HTR-8/SVneo (cell line): ENCODE measurements around the gene MUCL3.
A peak's percentile ranks its signal among the peaks of the same experiment; 100 is the strongest.

Experiments
- DNase-seq: peaks from one replicate; pipeline ENCODE4 v3.0.0; 2011; ENCODE audit warnings: low spot score, mixed read lengths; ENCODE audit not compliant: insufficient read length
- FAIRE-seq: peaks from 2 replicates; lab custom pipeline; 2011; peaks lifted over from hg19 to GRCh38; lab: Jason Lieb, UNC

Gene MUCL3

DNA sequence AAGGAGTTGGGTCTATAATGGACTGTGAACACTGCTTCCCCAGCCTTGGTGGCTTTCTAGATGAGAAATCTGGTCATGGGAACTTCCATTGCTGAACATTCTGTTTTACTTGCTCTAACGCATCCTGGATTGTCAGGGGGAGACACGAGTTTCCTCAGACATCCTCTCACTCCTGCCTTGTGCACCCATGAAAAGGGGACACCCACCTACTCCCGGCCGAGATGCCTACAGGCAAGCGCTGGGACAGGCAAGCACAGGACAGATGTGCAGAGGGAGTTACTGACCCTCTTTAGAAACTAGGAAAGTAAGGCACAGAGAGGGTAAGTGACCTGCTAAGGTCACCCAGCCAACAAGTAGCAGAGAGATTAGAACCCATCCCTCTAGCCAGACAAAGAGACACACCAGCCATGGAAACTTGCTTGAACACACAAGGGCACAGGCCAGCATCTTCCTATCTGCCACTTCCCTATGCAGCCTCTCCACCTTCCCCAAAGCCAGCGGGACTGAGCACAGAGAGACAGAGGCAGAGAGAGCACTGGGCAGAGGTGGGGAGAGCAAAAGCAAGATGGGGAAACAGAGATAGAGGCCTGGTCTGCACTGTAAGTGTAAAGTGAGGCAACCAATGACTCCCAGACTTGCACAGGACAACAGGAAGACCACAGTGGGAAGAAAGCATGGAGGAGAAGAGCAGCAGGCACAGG lies 8.0 kb upstream of the MUCL3 start:
- FAIRE-seq (no peak), DNase-seq (no peak)

GRCh38 chr6:30935018-30935417 lies 5.8 kb upstream of the MUCL3 start:
- no peak for DNase-seq
- FAIRE-seq = no peak

DNA sequence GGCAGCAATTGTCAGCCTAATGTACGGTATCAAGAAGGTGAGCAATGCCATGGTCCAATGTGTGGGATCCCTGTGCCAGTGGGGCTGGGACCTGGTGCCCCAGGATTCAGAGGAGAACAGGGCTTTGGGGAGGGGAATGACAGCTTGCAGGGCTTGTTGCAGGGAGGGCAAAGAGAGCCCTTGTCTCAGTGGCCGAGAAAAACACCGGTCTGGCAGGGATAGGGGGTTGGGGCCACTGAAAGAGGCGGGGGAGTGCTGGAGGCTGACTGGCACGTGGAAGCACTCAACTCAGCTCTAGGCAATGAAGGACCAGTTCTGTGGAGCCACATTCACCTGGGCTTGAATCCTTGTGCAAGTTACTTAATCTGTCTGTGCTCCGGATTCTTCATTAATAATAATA lies 3.5 kb upstream of the MUCL3 start:
- DNase-seq (no peak), FAIRE-seq (no peak)

DNA sequence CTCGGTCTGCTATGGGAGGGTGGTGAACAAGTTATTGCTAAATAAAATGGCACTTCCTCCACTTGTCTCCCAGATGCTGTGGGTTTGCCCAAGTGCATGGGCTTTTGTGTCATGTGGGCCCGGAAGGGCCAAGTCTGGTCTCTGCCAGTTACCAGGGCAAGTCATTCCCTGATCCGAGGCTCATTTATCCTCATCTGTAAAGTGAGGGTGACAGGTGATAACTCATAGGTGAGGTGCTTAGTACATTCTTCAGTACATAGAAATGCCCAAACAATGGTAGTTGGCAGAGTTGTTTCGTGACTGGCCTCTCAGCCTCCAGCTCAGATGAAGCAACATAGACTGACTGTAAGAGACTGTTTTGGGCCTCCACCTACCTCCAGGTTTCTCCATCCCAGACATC lies 2.0 kb upstream of the MUCL3 start:
- DNase-seq (no peak), FAIRE-seq (peak; percentile 31)

GRCh38 chr6:30939473-30939872 lies 1.3 kb upstream of the MUCL3 start:
- no peak for FAIRE-seq
- DNase-seq = no peak

GRCh38 chr6:30942338-30943060 lies 1.7 kb downstream of the MUCL3 start:
- FAIRE-seq = peak; percentile 94
- DNase-seq = peak; percentile 93

- FAIRE-seq = no peak
- DNase-seq = no peak
Observed at GRCh38 chr6:30944051-30944450, 3.3 kb downstream of the MUCL3 start.

- FAIRE-seq = no peak
Observed at GRCh38 chr6:30945281-30945680, 4.5 kb downstream of the MUCL3 start.

GRCh38 chr6:30947231-30947630 lies 6.5 kb downstream of the MUCL3 start:
- no peak for DNase-seq
- no peak for FAIRE-seq

More at GRCh38 chr6:30945281-30945680, 4.5 kb downstream of the MUCL3 start:
- DNase-seq = no peak

DNA sequence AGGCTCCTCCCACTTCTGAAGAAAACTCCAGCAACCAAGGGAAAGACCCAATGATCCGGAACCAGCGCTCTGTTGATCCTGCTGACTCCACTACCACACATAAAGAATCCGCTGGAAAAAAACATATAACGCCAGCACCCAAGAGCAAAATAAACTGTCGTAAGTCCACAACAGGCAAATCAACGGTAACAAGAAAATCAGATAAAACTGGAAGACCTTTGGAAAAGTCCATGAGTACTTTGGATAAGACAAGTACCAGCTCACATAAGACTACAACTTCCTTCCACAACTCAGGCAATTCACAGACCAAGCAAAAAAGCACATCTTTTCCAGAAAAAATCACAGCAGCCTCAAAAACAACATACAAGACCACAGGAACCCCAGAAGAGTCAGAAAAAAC lies 8.0 kb downstream of the MUCL3 start:
- DNase-seq = no peak
- FAIRE-seq = no peak

GRCh38 chr6:30951907-30952469 lies 11.2 kb downstream of the MUCL3 start:
- no peak for DNase-seq

DNA sequence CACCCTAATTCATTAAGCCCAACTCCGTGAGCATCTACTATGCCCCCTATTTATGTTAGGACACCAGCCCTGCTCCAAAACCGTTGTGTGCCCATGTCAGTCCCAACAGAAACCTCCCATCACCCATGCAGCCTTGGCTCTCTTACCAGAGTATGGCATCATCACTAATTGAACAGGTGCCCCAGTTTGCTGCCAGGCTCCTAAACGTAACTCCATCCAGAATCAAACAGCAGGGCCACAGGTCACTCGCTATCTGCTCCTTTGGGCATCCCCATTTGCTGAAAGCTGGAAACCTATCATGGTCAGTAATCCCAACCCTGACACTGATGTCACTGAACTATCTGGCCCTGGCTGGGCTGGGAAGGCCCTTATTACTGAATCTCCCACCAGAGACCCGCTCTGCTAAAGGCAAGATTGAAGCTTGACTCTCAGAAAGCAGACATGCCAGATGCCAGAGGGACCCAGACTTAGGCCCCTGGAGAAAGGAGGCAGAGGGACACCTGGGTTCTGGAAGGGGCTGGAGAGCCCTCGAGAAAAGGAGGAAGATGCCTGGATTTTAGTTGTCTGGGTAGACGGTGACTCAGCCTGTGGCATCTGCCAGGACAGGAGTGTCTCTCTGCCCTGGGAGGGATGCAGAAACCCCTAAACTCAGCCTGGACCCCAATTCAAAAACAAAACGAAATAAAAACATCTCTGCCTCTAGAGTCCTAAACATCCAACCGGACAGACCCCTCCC lies 14.0 kb downstream of the MUCL3 start:
- DNase-seq = no peak
- FAIRE-seq = no peak

More at GRCh38 chr6:30951907-30952469, 11.2 kb downstream of the MUCL3 start:
- FAIRE-seq = no peak

GRCh38 chr6:30955367-30956042 lies 14.7 kb downstream of the MUCL3 start:
- DNase-seq (peak; percentile 24), FAIRE-seq (no peak)

DNA sequence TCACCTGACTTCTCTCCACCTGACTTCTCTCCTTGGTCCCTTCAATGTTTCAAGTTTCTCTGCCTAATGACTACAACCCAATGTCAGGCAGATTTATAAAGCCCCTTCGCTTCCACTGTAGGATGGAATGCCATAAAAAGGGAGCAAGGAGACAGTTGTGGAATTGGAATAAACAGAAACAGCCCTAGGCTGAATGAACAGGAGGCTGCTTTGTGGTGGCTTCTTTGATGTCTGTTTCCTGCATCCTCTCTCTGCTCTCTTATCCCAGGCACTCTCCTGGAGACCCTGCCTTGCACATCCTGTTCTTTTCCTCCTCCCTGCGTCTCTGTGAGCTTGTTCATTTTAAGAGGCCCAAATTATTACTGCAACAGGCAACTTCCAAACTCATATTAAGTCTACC lies 16.9 kb downstream of the MUCL3 start:
- FAIRE-seq = no peak
- DNase-seq = no peak

DNA sequence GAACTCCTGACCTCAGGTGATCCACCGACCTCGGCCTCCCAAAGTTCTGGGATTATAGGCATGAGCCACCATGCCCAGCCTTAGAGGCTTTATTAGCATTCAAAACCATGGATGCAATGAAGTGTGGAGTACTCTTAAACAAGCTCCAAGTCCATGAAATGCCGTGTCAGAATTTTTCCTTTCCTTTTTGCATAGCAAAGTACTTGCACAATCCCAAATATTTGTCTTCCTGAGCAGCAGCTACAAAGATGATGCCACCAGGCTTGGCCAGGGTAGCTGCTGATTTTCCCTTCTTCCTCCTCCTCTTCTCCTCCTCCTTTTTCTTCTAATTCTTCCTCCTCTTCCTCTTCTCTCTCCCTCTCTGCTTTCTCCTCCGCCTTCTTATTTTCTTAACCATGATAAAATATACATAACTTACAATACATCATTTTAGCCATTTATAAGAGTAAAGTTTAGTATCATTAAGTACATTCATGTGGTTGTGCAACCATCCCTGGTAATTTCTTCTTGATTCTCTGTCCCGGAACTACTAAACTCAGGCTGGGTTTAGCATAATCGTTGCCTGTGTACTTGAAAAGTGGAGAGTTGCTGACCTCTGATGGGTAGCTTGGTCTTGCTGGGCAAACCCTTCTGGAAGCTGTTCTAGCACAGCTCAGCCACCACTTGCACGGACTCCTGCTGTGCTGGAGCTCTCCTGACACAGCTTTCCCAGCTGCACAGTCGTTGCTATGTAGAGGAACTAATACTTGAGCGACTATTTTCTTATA lies 20.3 kb downstream of the MUCL3 start:
- FAIRE-seq (no peak), DNase-seq (no peak)

DNA sequence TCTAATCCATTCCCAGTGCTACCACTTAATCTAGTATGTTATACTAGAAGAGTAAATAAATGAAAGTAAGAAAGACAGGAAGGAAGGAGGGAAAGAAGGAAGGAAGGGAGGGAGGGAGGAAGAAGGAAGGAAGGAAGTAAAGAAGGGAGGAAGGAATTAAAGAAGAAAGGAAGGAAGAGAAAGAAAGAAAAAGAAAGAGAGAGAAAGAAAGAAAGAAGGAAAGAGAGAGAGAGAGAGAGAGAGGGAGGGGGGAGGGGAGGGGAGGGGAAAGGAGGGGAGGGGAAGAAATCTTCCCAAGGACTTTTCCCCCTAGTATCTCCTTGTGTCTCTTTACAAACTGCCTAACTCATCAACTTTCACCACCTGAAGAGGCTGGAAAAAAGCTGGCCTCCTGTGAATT lies 21.9 kb downstream of the MUCL3 start:
- FAIRE-seq (no peak), DNase-seq (no peak)

GRCh38 chr6:30963641-30964040 lies 22.9 kb downstream of the MUCL3 start:
- FAIRE-seq = no peak
- no peak for DNase-seq

GRCh38 chr6:30964075-30964474 lies 23.3 kb downstream of the MUCL3 start:
- FAIRE-seq (no peak), DNase-seq (no peak)

DNA sequence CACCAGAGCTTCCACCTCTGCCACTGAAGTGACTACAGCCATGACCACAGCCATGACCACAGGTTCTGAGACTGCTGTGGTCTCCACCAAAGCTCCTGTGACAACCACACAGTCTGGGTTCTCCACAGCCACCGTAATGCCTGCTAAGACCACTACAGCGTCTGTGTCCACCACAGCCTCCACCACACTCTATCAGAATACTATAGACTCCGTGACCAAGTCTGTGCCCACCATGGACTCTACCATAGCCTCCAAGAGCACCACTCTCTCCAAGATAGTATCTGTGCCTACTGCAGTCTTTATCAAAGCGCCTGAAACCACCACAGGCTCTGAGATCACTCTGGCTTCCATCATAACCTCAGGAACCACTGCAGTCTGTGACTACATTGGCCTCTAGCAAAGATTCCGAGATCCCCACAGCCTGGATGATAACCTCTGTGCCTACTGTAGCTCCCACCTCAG lies 24.4 kb downstream of the MUCL3 start:
- DNase-seq (no peak), FAIRE-seq (no peak)
